K562 (cell line): ENCODE data around the gene PIK3C2A. TPM values are rescaled to one million over a fixed set of nuclear protein-coding genes. Genes with fewer than 3 reads are reported as not detected.

Experiments
- ATAC-seq: fragments of 200-7000 bp; cut with Tn5 transposase; 3 replicates; pipeline ENCODE4 v1.9.1; 2020; ENCODE audit warnings: moderate library complexity
- BruUV-seq: library from RNA; stranded (reverse); fragments of 400-500 nt; replicated peaks from 2 replicates; lab custom pipeline; 2021; lab: Mats Ljungman, UMichigan
- CTCF ChIA-PET: fragments of 300-600 bp; formaldehyde crosslinking; extraction: SDS; loops from one replicate; lab custom pipeline; 2021; ENCODE audit warnings: low intra/inter-chr PET ratio; lab: Yijun Ruan, JAX
- POLR2A ChIA-PET: fragments of 300-600, 350-650 bp; sonication (Branson Sonifier 250); formaldehyde crosslinking; extraction: SDS; loops from one replicate; lab custom pipeline; 2021; ENCODE audit warnings: antibody characterized with exemption, inconsistent platforms; lab: Yijun Ruan, JAX
- DNase-seq, 4 experiments: peaks; one replicate each; pipeline versions ENCODE4 v3.0.0 to v3.0.0-alpha.2; 2011 to 2018; ENCODE audit warnings: low spot score in 3 of 4, mixed read lengths in 3 of 4; ENCODE audit errors: extremely low read depth in 1 of 4
- FAIRE-seq: peaks from 2 replicates; lab custom pipeline; 2011; peaks lifted over from hg19 to GRCh38; lab: Jason Lieb, UNC
- H2AFZ ChIP-seq: 2 replicates; pipeline ENCODE4 v1.6.0; 2011; ENCODE audit warnings: low read depth, low read length, control low read depth, inconsistent platforms
- H3K27ac ChIP-seq: fragments of 200-600 bp; 3 replicates; pipeline ENCODE4 v1.8.0; 2011; ENCODE audit warnings: low read depth, mild to moderate bottlenecking, control low read depth, inconsistent platforms, low read length, moderate library complexity, mixed read lengths; ENCODE audit errors: extremely low read depth
- H3K27me3 ChIP-seq, 2 experiments: fragments of 300-600 bp in 1 of 2; 2 replicates in 1 of 2; 3 replicates in 1 of 2; pipeline versions ENCODE4 v1.6.0 to v1.8.0; 2011; ENCODE audit warnings: inconsistent platforms in 2 of 2, low read length in 2 of 2, mild to moderate bottlenecking in 1 of 2, mixed read lengths in 1 of 2, moderate library complexity in 1 of 2; ENCODE audit not compliant: control insufficient read depth in 2 of 2, insufficient read depth in 2 of 2
- H3K36me3 ChIP-seq: fragments of 300-600 bp; 3 replicates; pipeline ENCODE4 v1.8.0; 2011; ENCODE audit warnings: mild to moderate bottlenecking, low read length, inconsistent platforms; ENCODE audit not compliant: control insufficient read depth, insufficient read depth
- H3K4me1 ChIP-seq, 2 experiments: fragments of 200-600 bp in 1 of 2; replicated peaks in 1 of 2; 2 replicates in 1 of 2; 3 replicates in 1 of 2; pipeline versions ENCODE4 v1.5.1 to v1.8.0; 2011; ENCODE audit warnings: inconsistent platforms in 2 of 2, low read length in 2 of 2, mild to moderate bottlenecking in 1 of 2, mixed read lengths in 1 of 2, moderate library complexity in 1 of 2; ENCODE audit not compliant: control insufficient read depth in 2 of 2, insufficient read depth in 2 of 2
- H3K4me2 ChIP-seq: 2 replicates; pipeline ENCODE4 v1.6.1; 2011; ENCODE audit warnings: low read length, control low read depth, inconsistent platforms, mixed read lengths; ENCODE audit not compliant: insufficient read depth
- H3K4me3 ChIP-seq: fragments of 200-600 bp; sonication (generic), shearing (Covaris generic); 2 replicates; pipeline ENCODE4 v1.5.1; 2016; ENCODE audit warnings: control low read depth, inconsistent platforms
- H3K79me2 ChIP-seq: fragments of 200-600 bp; 3 replicates; pipeline ENCODE4 v1.8.0; 2011; ENCODE audit warnings: low read length, inconsistent platforms; ENCODE audit not compliant: control insufficient read depth, insufficient read depth
- H3K9ac ChIP-seq, 2 experiments: 2 replicates each; pipeline versions ENCODE4 v1.6.0 to v1.6.1; 2011; ENCODE audit warnings: low read depth in 2 of 2, low read length in 2 of 2, control low read depth in 1 of 2, inconsistent platforms in 1 of 2, mild to moderate bottlenecking in 1 of 2, mixed read lengths in 1 of 2; ENCODE audit not compliant: insufficient read depth in 1 of 2
- H3K9me1 ChIP-seq: one replicate; pipeline ENCODE4 v1.6.0; 2011; ENCODE audit warnings: inconsistent platforms, mild to moderate bottlenecking, low read length, moderate library complexity; ENCODE audit not compliant: control insufficient read depth, insufficient read depth
- H3K9me3 ChIP-seq: replicated peaks from 2 replicates; pipeline ENCODE4 v1.5.1; 2011; ENCODE audit warnings: low read depth, low read length, inconsistent platforms; ENCODE audit not compliant: control insufficient read depth, insufficient read depth
- H4K20me1 ChIP-seq: replicated peaks from 2 replicates; pipeline ENCODE4 v1.6.1; 2011; ENCODE audit warnings: low read length, inconsistent platforms, mixed read lengths; ENCODE audit not compliant: control insufficient read depth, insufficient read depth
- DMBX1 ChIP-seq: fragments of 250-450 bp; sonication (Bioruptor Pico); IDR thresholded peaks from 2 replicates; pipeline ENCODE4 v1.8.0; 2022; ENCODE audit warnings: inconsistent platforms, mild to moderate bottlenecking, moderate library complexity, borderline replicate concordance
- EGR1 ChIP-seq: fragments of 450-650 bp; conservative IDR thresholded peaks from 2 replicates; pipeline ENCODE4 v1.6.1; 2017; ENCODE audit warnings: mild to moderate bottlenecking
- GABPA ChIP-seq: fragments of 200-800 bp; sonication (Bioruptor generic); conservative IDR thresholded peaks from 2 replicates; pipeline ENCODE4 v1.6.1; 2016; ENCODE audit warnings: low read depth, missing genetic modification characterization, missing compliant biosample characterization
- GTF2B ChIP-seq: IDR thresholded peaks from 2 replicates; pipeline ENCODE4 v1.6.1; 2011; ENCODE audit not compliant: insufficient read length; ENCODE audit errors: extremely low read depth
- JUNB ChIP-seq: fragments of 450-650 bp; formaldehyde crosslinking; conservative IDR thresholded peaks from 2 replicates; pipeline ENCODE4 v1.4.0; 2020; ENCODE audit warnings: mild to moderate bottlenecking
- MBD1 ChIP-seq: fragments of 250-450 bp; sonication (Bioruptor Pico); IDR thresholded peaks from 2 replicates; pipeline ENCODE4 v1.8.0; 2022; ENCODE audit warnings: inconsistent platforms
- NR0B1 ChIP-seq: fragments of 450-650 bp; IDR thresholded peaks from one replicate; pipeline ENCODE4 v1.6.1; 2018; ENCODE audit warnings: mild to moderate bottlenecking, moderate library complexity; ENCODE audit not compliant: partially characterized antibody
- OTX1 ChIP-seq: fragments of 450-650 bp; formaldehyde crosslinking; IDR thresholded peaks from 2 replicates; pipeline ENCODE4 v1.4.0; 2022; ENCODE audit warnings: mild to moderate bottlenecking
- PPARD ChIP-seq: fragments of 250-450 bp; sonication (Bioruptor Pico); IDR thresholded peaks from 2 replicates; pipeline ENCODE4 v1.8.0; 2022; ENCODE audit warnings: inconsistent platforms, mild to moderate bottlenecking, moderate library complexity
- PRPF4 ChIP-seq: fragments of 200-400 bp; formaldehyde crosslinking; IDR thresholded peaks from one replicate; pipeline ENCODE4 v1.6.1; 2017; ENCODE audit warnings: low read length, low read depth, mild to moderate bottlenecking; ENCODE audit not compliant: insufficient read depth, poor library complexity, severe bottlenecking
- SETDB1 ChIP-seq: IDR thresholded peaks from one replicate; pipeline ENCODE4 v1.6.1; 2012; ENCODE audit warnings: low read length, control low read depth, inconsistent platforms
- ZC3H8 ChIP-seq: fragments of 450-650 bp; IDR thresholded peaks from 2 replicates; pipeline ENCODE4 v1.6.1; 2017
- ZKSCAN8 ChIP-seq: fragments of 200-800 bp; sonication (Bioruptor generic); IDR thresholded peaks from 2 replicates; pipeline ENCODE4 v1.6.1; 2016; ENCODE audit warnings: missing genetic modification characterization, missing compliant biosample characterization
- ZNF121 ChIP-seq: sonication (generic); formaldehyde crosslinking; conservative IDR thresholded peaks from 2 replicates; pipeline ENCODE4 v1.8.0; 2022; ENCODE audit warnings: missing genetic modification reagents
- ZNF133 ChIP-seq: fragments of 250-450 bp; sonication (Bioruptor Pico); IDR thresholded peaks from 2 replicates; pipeline ENCODE4 v1.4.0; 2020; ENCODE audit warnings: mild to moderate bottlenecking
- ZNF3 ChIP-seq: fragments of 250-450 bp; sonication (Bioruptor Pico); IDR thresholded peaks from 2 replicates; pipeline ENCODE4 v1.5.0; 2021; ENCODE audit warnings: mild to moderate bottlenecking, moderate library complexity
- ZNF696 ChIP-seq: fragments of 250-450 bp; sonication (Bioruptor Pico); conservative IDR thresholded peaks from 2 replicates; pipeline ENCODE4 v1.4.0; 2020; ENCODE audit warnings: mild to moderate bottlenecking, moderate library complexity
- ZNF780A ChIP-seq: fragments of 250-450 bp; sonication (Bioruptor Pico); IDR thresholded peaks from 2 replicates; pipeline ENCODE4 v1.5.0; 2021; ENCODE audit warnings: mild to moderate bottlenecking
- WGBS: fragments of 100-300 bp; shearing (Covaris generic); methylation state at CpG from one replicate; pipeline ENCODE4 v1.1.6; 2016; ENCODE audit warnings: low coverage, mixed read lengths; ENCODE audit not compliant: insufficient coverage; ENCODE audit errors: missing lambda C conversion rate; 5-methylcytosine and 5-hydroxymethylcytosine counted together
- in situ Hi-C: fragments of 300-500 bp; cut with MboI; formaldehyde crosslinking; loops from 4 replicates; pipeline ENCODE4 v1.15.0; 2018; ENCODE audit warnings: inconsistent platforms, mixed read lengths
- intact Hi-C: fragments of 100-400 bp; cut with micrococcal nuclease; formaldehyde crosslinking; loops from 2 replicates; pipeline ENCODE4 v1.14.2; 2022
- polyA plus RNA-seq, 8 experiments: library from polyadenylated mRNA; depleted of rRNA in 4 of 8; stranded (reverse) in 5 of 8; unstranded in 3 of 8; fragments of >200 nt; fragmentation: Nextera tagmentation in 2 of 8; fragmentation: Illumina TruSeq in 1 of 8; extraction: Ambion mirVana in 2 of 8; extraction: Trizol in 1 of 8; gene quantifications; 2 replicates each; pipeline versions ENCODE4 v1.2.1 to v1.2.3, GENCODE V29; 2011 to 2014; ENCODE audit warnings: inconsistent platforms in 1 of 8, missing spikeins in 1 of 8
- total RNA-seq, 7 experiments: library from RNA; depleted of rRNA in 6 of 7; stranded (reverse); fragments of >200 nt in 6 of 7; fragmentation: Illumina TruSeq in 2 of 7; extraction: Trizol in 2 of 7; gene quantifications; 2 replicates each; pipeline versions ENCODE4 v1.2.1 to v1.2.3, GENCODE V29; 2011 to 2021; ENCODE audit warnings: low replicate concordance in 1 of 7
- TF ChIP-seq, protein P1 (sequence below): IDR thresholded peaks from 2 replicates; pipeline ENCODE4 v1.6.1; 2012; ENCODE audit warnings: low read depth, low read length, improper control_type of control experiment, borderline replicate concordance

The PIK3C2A gene
- total and polyA plus RNA-seq, 9 of the 15 experiments (the other 6 are each of a cell fraction or from before 2014, with no cell fraction given) = 3.1 to 25.2 (median 15.6) TPM

DNA sequence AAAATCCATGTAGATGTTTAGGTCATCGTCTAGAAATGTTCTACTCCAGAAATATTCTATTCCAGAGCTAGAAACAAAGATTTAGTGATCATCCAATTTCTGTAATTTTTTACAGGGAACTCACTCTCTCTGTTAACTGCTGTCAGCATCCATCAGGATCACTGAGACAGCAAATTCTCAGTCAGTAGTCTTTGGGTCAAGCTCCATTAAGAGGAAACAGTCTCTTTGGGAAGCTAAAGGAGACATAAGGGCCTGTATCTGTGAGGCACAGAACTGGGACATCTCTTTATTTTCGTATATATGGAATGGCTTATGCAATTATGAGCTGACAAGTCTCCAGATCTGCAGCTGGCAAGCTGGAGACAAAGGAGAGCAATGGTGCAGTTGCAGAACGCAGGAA, 48.3 kb downstream of the PIK3C2A start:
- FAIRE-seq (no peak), ATAC-seq (no peak), DNase-seq (no peak)
- Histone ChIP-seq H3K27ac (no peak overlapping the region), H3K36me3 (peaks cover 7% of the 10 kb centered on the region; the same call in 2 of the 3 replicates), H3K4me3 (no peak overlapping the region), H3K9me1 (no peaks in the 10 kb centered on the region), H3K4me1 (peaks cover 2 to 18% of the 10 kb centered on the region in 2 experiments), H4K20me1 (0 out of 2 replicates have a peak, but pooled peaks cover 3% of the 10 kb centered on the region), H3K79me2 (peaks cover 36% of the 10 kb centered on the region), H3K9ac (no peak overlapping the region), H3K27me3 (no peaks in the 10 kb centered on the region), H3K4me2 (no peak overlapping the region), H3K9me3 (no peaks in the 10 kb centered on the region), H2AFZ (no peak overlapping the region)
- in situ Hi-C loops = no loop called here
- ChIA-PET POLR2A (interaction anchor here (0.6 to 2.4 kb wide), 5 partner anchors 9 to 126 kb away, joined by 3 to 13 read pairs (median 3); no protein-coding TSS in a partner anchor), CTCF (no interaction called here)
- intact Hi-C loops = no loop called here
- no TSS peak for BruUV-seq
- no peak for TF ChIP-seq ZNF133 (CRISPR knock-in tag)
- no peak for TF ChIP-seq SETDB1
- TF ChIP-seq PPARD (CRISPR knock-in tag) = no peak
- TF ChIP-seq, protein P1, sequence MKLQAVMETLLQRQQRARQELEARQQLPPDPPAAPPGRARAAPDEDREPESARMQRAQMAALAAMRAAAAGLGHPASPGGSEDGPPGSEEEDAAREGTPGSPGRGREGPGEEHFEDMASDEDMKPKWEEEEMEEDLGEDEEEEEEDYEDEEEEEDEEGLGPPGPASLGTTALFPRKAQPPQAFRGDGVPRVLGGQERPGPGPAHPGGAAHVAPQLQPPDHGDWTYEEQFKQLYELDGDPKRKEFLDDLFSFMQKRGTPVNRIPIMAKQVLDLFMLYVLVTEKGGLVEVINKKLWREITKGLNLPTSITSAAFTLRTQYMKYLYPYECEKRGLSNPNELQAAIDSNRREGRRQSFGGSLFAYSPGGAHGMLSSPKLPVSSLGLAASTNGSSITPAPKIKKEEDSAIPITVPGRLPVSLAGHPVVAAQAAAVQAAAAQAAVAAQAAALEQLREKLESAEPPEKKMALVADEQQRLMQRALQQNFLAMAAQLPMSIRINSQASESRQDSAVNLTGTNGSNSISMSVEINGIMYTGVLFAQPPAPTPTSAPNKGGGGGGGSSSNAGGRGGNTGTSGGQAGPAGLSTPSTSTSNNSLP = no peak
- TF ChIP-seq ZC3H8 = no peak
- no peak for TF ChIP-seq ZNF121
- no peak for TF ChIP-seq ZKSCAN8 (CRISPR knock-in tag)
- no peak for TF ChIP-seq GABPA
- TF ChIP-seq MBD1 (CRISPR knock-in tag) = no peak
- TF ChIP-seq ZNF696 (CRISPR knock-in tag) = no peak
- no peak for TF ChIP-seq PRPF4
- no peak for TF ChIP-seq DMBX1
- TF ChIP-seq ZNF780A (CRISPR knock-in tag) = no peak
- TF ChIP-seq EGR1 = no peak
- no peak for TF ChIP-seq ZNF3
- TF ChIP-seq OTX1 (CRISPR knock-in tag) = no peak
- no peak for TF ChIP-seq NR0B1
- TF ChIP-seq GTF2B = no peak
- no peak for TF ChIP-seq JUNB (CRISPR knock-in tag)
- WGBS = 48% methylated on average over 3 of the region's 3 CpGs
